ENCODE data around the gene POC1B.
A peak's percentile ranks its signal among the peaks of the same experiment; 100 is the strongest.

The POC1B gene

DNA sequence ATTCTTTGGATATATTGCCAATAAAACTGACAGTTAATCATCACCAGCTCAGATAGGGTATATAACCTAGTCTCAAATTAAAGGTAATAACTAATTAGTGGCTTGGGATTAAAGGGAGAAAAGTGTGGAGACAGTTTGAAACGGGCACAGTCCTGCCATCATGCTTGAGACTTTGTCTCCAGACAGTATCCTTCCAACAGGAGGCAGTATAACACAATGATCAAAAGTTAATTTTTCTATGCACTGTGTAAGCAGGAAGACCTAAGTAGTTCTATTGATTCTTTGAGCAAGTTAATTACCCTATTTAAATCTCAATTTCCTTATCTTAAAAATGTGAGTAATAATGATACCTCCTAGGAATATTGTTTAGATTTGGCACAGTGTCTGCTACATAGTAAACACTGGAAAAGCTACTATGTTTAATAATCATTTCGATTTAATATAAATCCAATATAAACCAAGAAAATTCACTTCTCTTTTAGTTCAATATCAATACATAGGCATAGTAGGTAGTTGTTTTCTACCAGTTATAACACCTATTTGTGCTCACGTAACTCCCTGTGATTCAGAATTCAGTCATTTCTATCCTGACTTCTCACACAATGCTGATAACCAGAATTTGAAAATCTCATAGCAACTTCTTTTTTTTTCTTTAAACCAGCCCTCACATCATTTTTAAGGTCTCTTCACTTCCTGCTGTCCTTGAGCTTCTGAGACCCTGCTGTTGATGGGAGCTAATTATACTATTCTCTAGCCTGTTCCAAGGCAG, 54.9 kb downstream of the POC1B start:
- TF ChIP-seq, protein P1, sequence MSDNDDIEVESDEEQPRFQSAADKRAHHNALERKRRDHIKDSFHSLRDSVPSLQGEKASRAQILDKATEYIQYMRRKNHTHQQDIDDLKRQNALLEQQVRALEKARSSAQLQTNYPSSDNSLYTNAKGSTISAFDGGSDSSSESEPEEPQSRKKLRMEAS (IDR thresholded peaks at IDR 0.05; ENCODE audit: low read depth, low read length): no peak
- TF ChIP-seq CTCF (IDR thresholded peaks at IDR 0.05; ENCODE audit: low read depth, low read length): peak; percentile 69
- no peak overlapping the region for H3K4me3 ChIP-seq (ENCODE audit: low read depth, low read length)
- DNase-seq (ENCODE audit: low read depth): peak; percentile 74

DNA sequence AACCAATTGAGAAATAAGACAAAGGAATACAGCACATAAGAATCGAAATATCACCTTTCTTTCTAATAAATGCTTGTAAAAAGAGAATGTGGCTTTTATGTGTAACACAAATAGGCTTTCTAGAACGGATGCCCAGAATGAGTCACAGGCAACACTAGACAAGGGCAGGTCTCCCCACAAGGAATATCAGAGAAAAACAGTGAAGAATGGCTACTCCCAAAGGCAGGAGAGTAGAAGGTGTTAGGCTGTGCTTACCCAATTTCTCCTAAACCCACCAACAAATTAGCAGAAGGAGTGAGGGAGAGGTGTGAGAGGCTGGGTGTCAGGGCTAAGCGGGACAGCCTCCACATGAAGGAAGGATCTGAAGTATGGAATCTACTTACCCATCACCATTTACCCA, 56.5 kb downstream of the POC1B start:
- DNase-seq (ENCODE audit: low read depth): peak; percentile 21
- H3K4me3 ChIP-seq (ENCODE audit: low read depth, low read length): no peak overlapping the region
- TF ChIP-seq MYC (IDR thresholded peaks at IDR 0.05; ENCODE audit: low read depth, low read length) (no peak), CTCF (IDR thresholded peaks at IDR 0.05; ENCODE audit: low read depth, low read length) (no peak), POLR2A (IDR thresholded peaks at IDR 0.05; ENCODE audit: extremely low read depth, insufficient read length) (no peak)
- TF ChIP-seq, protein P1 (IDR thresholded peaks at IDR 0.05; ENCODE audit: low read depth, low read length): no peak

- no peak overlapping the region for H3K4me3 ChIP-seq (ENCODE audit: low read depth, low read length)
- TF ChIP-seq POLR2A (IDR thresholded peaks at IDR 0.05; ENCODE audit: extremely low read depth, insufficient read length) (no peak), CTCF (IDR thresholded peaks at IDR 0.05; ENCODE audit: low read depth, low read length) (no peak), MYC (IDR thresholded peaks at IDR 0.05; ENCODE audit: low read depth, low read length) (no peak)
- TF ChIP-seq, protein P1 (IDR thresholded peaks at IDR 0.05; ENCODE audit: low read depth, low read length): no peak
- DNase-seq (ENCODE audit: low read depth): no peak
Measured at GRCh38 chr12:89468648-89469326, 57.1 kb downstream of the POC1B start.

DNA sequence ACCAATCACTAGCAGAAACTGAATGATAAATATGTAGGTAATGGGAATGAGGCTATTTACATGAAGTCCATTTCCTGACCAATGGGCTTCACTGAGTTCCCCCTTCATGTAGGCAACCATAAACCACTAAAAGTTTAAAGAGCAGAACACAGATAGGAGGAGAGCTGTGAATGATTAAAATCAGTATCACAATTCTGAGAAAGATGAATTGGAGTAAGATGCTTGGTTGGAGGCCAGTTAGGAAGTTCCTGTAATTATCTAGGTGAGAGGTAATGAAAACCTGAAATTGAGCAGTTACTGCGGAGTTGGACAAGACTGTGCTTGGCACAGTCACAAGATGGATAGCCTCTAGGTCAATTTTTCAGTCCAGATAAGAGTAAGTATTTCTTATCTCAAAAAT, 57.8 kb downstream of the POC1B start:
- no peak for TF ChIP-seq CTCF (IDR thresholded peaks at IDR 0.05; ENCODE audit: low read depth, low read length)
- no peak for TF ChIP-seq MYC (IDR thresholded peaks at IDR 0.05; ENCODE audit: low read depth, low read length)
- TF ChIP-seq, protein P1 (IDR thresholded peaks at IDR 0.05; ENCODE audit: low read depth, low read length): no peak
- TF ChIP-seq POLR2A (IDR thresholded peaks at IDR 0.05; ENCODE audit: extremely low read depth, insufficient read length): no peak
- DNase-seq (ENCODE audit: low read depth): no peak
- H3K4me3 ChIP-seq (ENCODE audit: low read depth, low read length): no peak overlapping the region

DNA sequence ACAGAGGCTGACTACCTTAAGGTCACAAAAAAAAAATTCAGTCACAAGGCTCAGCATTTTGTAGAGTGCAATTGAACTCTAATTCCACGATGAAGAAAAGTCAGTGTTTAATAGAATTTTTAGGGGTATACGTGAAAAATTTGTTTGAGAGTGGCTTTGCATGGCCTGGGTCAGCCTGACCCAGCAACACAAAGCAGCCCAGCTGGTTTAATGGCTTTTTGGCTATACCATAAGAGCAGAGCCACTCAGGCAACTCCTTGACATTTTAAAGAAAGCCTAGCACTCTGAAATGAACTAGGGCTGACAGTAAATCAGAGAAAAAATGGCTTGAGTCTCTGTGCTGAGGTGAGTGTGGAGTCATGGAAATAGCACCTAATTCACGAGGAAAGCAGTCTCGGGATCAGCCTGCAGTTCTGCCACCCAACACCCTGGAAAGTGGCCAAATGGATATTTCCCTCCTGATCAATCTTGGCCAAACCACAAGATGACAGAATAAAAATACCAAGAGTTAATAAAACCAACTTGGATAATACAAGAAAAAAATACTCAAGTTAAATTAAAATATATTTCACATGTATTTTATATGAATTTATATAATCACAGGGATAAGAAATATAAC, 60.8 kb downstream of the POC1B start:
- no peak overlapping the region for H3K4me3 ChIP-seq (ENCODE audit: low read depth, low read length)
- DNase-seq (ENCODE audit: low read depth): no peak
- TF ChIP-seq MYC (IDR thresholded peaks at IDR 0.05; ENCODE audit: low read depth, low read length): no peak
- TF ChIP-seq, protein P1 (IDR thresholded peaks at IDR 0.05; ENCODE audit: low read depth, low read length): no peak
- no peak for TF ChIP-seq POLR2A (IDR thresholded peaks at IDR 0.05; ENCODE audit: extremely low read depth, insufficient read length)
- no peak for TF ChIP-seq CTCF (IDR thresholded peaks at IDR 0.05; ENCODE audit: low read depth, low read length)

All from NB4 (cell line).